ENCODE data around the gene LEUTX. TPM values are rescaled to one million over a fixed set of nuclear protein-coding genes. Genes with fewer than 3 reads are reported as not detected.

The LEUTX gene
- total RNA-seq, 1 donor from 2014 or later, result not detected

GRCh38 chr19:39832341-39833083 is 53.9 kb downstream of the LEUTX start:
- no peak for ATAC-seq
- H3K36me3 ChIP-seq, result peaks cover 72% of the 10 kb centered on the region
- H3K4me3 ChIP-seq, result peak overlapping the region; percentile 99

GRCh38 chr19:39833160-39833463 is 54.5 kb downstream of the LEUTX start:
- intact Hi-C loops (cut with DNase I), result no loop called here
- Histone ChIP-seq H3K9me3 (no peaks in the 10 kb centered on the region), H3K36me3 (peaks cover 71% of the 10 kb centered on the region), H3K27me3 (no peaks in the 10 kb centered on the region), H3K4me1 (peaks cover 10% of the 10 kb centered on the region), H3K27ac (peak overlapping the region; percentile 95), H3K4me3 (peak overlapping the region; percentile 99)
- TF ChIP-seq CTCF (IDR thresholded peaks at IDR 0.05), result no peak
- ATAC-seq, result no peak
- no peak for DNase-seq

More at GRCh38 chr19:39832341-39833083, 53.9 kb downstream of the LEUTX start:
- peak overlapping the region; percentile 95 for H3K27ac ChIP-seq
- intact Hi-C loops (cut with DNase I), result no loop called here
- no peaks in the 10 kb centered on the region for H3K9me3 ChIP-seq
- peaks cover 10% of the 10 kb centered on the region for H3K4me1 ChIP-seq
- no peak for TF ChIP-seq CTCF (IDR thresholded peaks at IDR 0.05)
- H3K27me3 ChIP-seq, result no peaks in the 10 kb centered on the region
- no peak for DNase-seq

- ATAC-seq, result peak; percentile 94
- intact Hi-C loops (cut with DNase I), result no loop called here
Observed at GRCh38 chr19:39833464-39834286, 55.0 kb downstream of the LEUTX start, which contains the start of gene DYRK1B. DYRK1B (minus strand) TSS chr19:39834162; CDS start chr19:39831867, 2,295 bp downstream.

GRCh38 chr19:39834287-39834841 is 55.7 kb downstream of the LEUTX start:
- intact Hi-C loops (cut with DNase I), result no loop called here

More at GRCh38 chr19:39833464-39834286, 55.0 kb downstream of the LEUTX start, which contains the start of gene DYRK1B:
- H3K9me3 ChIP-seq, result no peaks in the 10 kb centered on the region
- H3K4me3 ChIP-seq, result peak within 1 kb of the TSS; percentile 99
- peak; percentile 99 for DNase-seq
- peak within 1 kb of the TSS; percentile 95 for H3K27ac ChIP-seq
- no peak for TF ChIP-seq CTCF (IDR thresholded peaks at IDR 0.05)
- no peaks in the 10 kb centered on the region for H3K27me3 ChIP-seq
- H3K4me1 ChIP-seq, result peaks cover 10% of the 10 kb centered on the region
- H3K36me3 ChIP-seq, result peaks cover 69% of the 10 kb centered on the region

More at GRCh38 chr19:39834287-39834841, 55.7 kb downstream of the LEUTX start:
- no peaks in the 10 kb centered on the region for H3K27me3 ChIP-seq
- H3K9me3 ChIP-seq, result no peaks in the 10 kb centered on the region
- TF ChIP-seq CTCF (IDR thresholded peaks at IDR 0.05), result no peak
- no peak for DNase-seq
- peak overlapping the region; percentile 99 for H3K4me3 ChIP-seq
- no peak for ATAC-seq
- peaks cover 10% of the 10 kb centered on the region for H3K4me1 ChIP-seq
- H3K27ac ChIP-seq, result peak overlapping the region; percentile 95
- H3K36me3 ChIP-seq, result peaks cover 71% of the 10 kb centered on the region

Small RNA genes lying within 50 kb of the gene (microRNA-seq; reads per million reads assigned to microRNA genes)
- not detected for gene MIR6719 (ENCODE audit: borderline microRNAs expressed)

Other genes starting within 250 kb of the LEUTX start
- gene EID2B, start 246.0 kb upstream of the LEUTX start, total RNA-seq, result 2.4 TPM
- gene EID2, start 238.7 kb upstream of the LEUTX start, total RNA-seq, result 13.5 TPM
- not detected for gene LGALS13, start 176.3 kb upstream of the LEUTX start, total RNA-seq
- not detected for gene LGALS16, start 122.9 kb upstream of the LEUTX start, total RNA-seq
- gene LGALS14, start 74.4 kb upstream of the LEUTX start, total RNA-seq, result not detected
- not detected for gene CLC, start 40.8 kb upstream of the LEUTX start, total RNA-seq
- gene DYRK1B, start 55.3 kb downstream of the LEUTX start, total RNA-seq, result 16.7 TPM
- 123 TPM for gene FBL, start 67.5 kb downstream of the LEUTX start, total RNA-seq
- gene FCGBP, start 155.8 kb downstream of the LEUTX start, total RNA-seq, result 10.3 TPM
- 60.5 TPM for gene PSMC4, start 192.3 kb downstream of the LEUTX start, total RNA-seq
- gene ZNF546, start 218.2 kb downstream of the LEUTX start, total RNA-seq, result 6.7 TPM